ENCODE measurements around the gene TRPM2.

Gene TRPM2

GRCh38 chr21:44353191-44353970, at the start of gene TRPM2:
Gene TRPM2, plus strand, starts transcription at chr21:44353621. Its CDS starts 80 bp downstream, at chr21:44353701.
- DNase-seq: peak; percentile 67 to 74

DNA sequence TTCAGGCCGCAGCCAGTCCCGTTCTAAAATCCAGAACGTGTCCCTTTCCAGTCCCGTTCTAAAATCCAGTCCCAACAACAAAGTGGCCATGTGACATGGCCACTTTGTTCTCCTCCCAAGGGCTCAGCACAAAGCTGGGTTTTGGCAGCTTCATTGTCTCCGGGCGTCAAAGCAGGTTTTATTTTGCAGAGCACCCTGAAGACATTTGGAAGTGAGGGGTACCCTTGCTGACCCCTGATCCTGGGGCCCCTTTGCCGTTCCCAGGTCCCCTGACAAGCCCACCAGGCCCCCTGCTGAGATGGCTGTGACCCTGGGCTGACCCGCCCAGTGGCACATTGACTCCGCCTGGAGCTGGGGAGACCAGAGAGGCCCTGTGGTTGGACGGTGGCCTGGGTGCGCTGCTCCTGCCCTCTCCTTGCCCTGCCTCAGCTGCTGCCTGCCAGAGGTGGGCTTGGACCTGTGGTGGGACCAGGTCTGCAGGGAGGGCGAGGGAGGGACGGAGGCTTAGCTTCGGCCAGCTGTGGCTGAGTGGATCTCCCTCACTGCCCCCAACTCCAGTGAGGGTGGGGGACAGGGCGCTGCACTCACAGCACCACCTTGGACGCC, 49.3 kb upstream of the TRPM2 start:
- DNase-seq: no peak

- DNase-seq: peak in 1 of 2 donors; percentile 38
These were observed 48.5 kb upstream of the TRPM2 start for GRCh38 chr21:44304877-44305293.

GRCh38 chr21:44305691-44306090, 47.7 kb upstream of the TRPM2 start:
- no peak for DNase-seq

GRCh38 chr21:44306936-44307704, 46.3 kb upstream of the TRPM2 start:
- no peak for DNase-seq

GRCh38 chr21:44310628-44311507, 42.6 kb upstream of the TRPM2 start:
- no peak for DNase-seq

- DNase-seq: no peak
These were observed 41.3 kb upstream of the TRPM2 start for GRCh38 chr21:44312089-44312488.

DNA sequence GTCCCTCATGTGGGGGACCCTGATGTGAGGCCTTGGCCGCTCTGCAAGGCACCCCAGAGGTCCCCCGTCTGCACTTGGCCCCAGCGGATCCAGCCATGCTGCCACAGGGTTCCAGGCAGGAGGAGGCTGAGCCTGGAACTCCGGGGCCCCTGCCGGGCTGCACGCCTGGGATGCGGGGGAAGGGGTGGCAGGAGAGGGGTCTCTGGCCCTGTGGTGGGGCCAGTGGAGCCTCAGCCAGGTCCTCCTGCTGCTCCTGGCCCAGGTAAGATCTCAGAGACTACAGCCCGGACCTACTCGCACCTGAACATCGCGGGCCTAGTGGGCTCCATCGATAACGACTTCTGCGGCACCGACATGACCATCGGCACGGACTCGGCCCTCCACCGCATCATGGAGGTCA, 40.7 kb upstream of the TRPM2 start:
- DNase-seq: no peak

GRCh38 chr21:44313451-44313850, 40.0 kb upstream of the TRPM2 start:
- no peak for DNase-seq

DNA sequence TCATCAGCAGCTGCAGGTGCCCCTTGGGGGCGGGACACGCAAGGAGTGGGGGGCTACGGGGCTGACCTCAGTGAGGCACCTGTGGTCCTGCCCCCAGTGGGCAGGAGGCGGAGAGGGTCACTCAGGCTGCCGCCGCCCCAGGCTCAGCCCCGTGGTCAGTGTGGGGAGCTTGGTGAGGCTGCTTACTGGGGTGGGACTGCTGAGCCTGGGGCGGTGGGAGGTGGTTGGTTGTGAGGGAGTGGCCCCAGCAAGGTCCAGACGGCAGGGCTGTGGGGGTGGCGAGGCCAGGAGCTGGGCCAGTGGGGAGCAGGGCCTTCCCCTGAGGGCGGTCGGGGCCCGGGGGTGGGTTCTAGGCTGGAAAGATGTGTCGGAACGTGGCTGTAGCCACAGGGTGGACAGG, 39.3 kb upstream of the TRPM2 start:
- DNase-seq: no peak

DNA sequence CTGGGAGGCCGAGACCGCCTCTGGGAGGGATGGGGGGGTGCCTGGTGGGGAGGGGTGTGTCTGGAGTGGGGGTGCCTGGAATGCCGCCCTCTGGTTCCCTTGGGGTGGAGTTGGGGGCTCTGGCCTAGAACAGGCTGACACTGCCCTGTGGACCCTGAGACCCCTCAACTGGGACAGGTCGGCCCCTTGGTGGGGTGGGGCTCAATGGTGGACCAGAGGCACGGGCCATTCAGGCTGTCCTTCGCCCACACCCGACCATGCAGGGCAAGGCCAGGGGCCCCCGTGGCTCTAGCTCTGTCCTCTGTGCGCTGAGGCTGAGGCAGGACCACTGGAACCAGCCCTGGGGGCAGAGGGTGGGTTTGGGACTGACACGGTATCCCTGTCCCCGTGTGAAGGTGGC, 38.9 kb upstream of the TRPM2 start:
- DNase-seq: no peak

DNA sequence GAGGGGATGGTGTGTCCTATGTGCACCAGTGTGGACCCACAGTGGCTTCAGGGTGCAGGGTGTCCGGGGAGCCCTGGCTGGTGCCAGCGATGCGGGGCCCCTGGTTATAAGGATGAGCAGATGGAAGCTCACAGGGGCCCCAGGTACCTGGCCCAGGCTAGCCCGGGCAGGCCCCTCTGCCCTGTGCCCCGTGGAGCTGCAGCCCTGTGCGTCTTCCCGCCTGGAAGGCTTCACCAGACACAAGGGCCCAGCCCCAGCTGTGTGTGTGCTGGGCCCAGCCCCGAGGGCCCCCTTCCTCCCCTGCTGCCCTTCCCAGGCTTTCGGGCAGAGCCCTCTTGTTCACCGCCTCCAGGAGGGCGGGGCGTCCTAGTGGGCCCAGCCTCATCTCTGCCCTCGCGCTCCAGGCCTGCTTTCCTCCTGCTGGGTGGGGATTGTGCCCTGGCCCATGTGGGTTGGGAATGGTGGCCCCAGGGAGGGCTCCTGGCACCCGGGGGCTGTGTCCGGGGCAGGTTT, 37.7 kb upstream of the TRPM2 start:
- no peak for DNase-seq

GRCh38 chr21:44316277-44316900, 37.0 kb upstream of the TRPM2 start:
- DNase-seq: no peak

GRCh38 chr21:44317241-44317782, 36.1 kb upstream of the TRPM2 start:
- no peak for DNase-seq

DNA sequence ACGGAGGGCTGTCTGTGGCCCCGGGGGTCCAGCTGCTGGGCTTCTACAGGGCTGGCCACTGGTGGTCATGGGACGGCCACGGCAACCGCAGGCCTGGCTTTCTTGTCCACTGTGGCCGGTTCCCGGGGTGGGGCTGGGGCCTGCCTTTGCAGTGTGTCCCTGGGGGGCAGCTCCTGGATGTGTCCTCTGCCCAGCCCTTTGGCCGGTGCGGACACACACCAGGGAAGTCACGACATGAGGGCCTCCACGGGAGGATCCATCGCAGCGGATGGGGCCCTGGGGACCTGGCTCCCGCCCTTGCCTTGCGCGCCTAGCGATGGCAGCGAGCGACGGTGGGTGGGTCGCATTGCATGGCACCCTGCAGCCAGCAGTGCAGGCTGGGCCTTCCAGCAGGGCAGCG, 35.5 kb upstream of the TRPM2 start:
- no peak for DNase-seq

DNA sequence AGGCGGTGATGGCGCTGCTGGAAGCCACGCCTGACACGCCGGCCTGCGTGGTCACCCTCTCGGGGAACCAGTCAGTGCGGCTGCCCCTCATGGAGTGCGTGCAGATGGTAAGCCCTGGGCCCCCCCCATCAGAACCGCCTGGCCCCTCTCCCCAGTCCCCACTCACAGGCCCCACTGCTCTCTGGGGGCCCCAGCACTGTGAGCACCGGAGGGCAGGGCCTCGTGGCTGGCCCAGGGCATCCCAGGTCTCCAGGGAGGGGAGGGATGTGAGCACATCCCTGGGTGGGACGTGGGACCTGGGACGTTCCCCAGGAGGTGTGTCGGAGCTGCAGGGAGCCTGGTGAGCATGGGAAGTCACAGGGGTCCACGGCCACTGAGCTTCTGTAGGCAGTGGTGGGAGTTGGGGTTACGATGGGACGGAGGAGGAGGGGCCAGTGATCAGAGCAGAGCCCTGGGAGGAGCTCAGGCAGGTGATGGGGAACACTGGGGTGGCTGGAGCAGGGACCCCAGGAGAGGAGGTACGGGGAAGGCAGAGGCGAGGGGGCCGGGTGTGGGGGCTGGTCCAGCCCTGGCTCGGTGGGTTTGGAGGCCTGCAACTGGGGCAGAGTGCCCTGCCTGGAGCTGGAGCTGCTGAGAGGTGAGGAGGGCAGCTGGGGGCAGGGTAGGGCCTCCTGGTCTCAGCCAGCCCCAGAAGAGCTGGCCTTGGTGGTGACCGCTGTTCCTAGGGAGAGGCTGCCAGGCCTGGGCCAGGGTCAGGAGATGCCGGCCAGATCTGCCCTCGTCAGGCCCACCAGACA, 34.7 kb upstream of the TRPM2 start:
- no peak for DNase-seq

DNA sequence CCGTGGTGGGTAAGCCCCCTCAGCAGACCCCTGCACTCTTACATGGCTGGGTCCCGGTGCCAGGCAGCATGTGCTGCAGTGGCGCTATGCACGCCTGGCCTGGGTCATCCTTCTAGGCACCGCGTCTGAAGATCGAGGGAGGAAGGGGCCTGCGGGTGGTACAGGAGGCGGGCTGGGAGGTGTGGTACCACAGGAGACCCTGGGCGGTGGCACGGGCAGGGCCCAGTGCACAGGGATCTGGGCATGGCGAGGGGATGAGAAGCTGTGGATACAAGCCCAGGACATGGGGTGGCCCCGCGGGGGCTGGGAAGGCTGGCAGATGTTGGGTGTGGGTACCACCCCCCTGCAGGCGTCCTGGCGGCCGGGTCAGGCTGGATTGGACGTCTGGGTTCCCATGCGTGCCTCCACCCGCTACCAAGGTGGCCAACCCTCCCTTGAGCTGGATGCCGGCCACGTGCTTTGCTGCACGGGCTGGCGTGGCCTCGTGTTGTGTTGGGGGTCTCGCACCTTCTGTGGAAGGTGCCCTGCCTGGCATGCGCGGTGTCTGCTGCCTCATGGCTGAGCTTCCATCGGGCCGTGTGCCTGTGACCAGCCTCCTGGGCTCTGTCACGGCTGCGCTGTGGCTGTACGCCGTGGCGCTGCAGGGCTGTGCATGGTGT, 33.9 kb upstream of the TRPM2 start:
- DNase-seq: no peak

DNA sequence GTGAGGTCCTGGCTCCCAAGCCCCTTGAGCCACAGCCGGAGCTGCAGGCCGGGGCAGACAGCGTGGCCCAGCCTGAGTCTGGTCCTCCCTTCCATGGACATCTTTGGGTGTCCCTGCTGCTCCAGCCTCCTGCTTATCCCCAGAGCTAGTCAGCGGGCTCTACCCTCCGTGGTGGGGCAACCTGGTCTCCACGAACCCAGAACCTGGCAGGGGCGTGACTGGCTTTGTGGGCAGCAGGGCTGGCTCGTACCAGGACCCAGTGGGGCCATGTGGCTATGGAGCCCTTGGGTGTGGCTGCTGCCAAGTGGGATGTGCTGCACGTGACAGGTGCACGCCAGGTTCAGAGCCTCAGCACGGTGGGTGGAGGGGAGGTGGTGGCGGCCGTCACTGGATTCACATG, 32.6 kb upstream of the TRPM2 start:
- DNase-seq: no peak

DNA sequence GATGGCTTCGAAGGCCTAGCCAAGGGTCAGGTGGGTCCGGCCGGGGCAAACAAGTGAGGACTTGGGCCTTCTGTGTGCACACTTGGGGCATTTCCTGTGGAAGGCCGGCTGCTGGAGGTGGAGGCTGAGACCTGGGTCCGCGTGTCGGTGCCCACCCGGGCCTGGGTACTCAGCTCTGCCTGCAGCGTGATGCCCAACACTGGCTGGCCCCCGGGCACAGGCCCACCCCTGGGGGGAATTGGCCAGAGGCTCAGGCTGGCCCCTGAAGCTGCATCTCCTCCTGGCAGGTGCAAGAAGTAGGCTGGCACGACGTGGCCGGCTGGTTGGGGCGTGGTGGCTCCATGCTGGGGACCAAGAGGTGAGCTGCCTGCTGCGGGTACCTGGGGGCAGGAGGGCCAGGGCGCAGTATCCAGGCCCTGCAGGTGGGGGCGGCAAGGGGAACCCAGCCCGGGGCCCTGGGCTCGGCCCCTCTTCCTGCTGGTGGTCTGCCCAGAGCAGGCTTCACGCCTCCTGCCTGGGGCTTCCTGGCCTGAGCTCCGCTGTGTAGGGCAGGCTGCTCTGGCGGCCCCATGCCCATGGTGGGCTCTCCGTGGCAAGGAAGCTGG, 31.5 kb upstream of the TRPM2 start:
- no peak for DNase-seq
